Small intestine (tissue), 7 donors: Measurements from ENCODE around the gene CFAP97D1. TPM values are rescaled to one million over a fixed set of nuclear protein-coding genes. Genes with fewer than 3 reads are reported as not detected.
A peak's percentile ranks its signal among the peaks of the same experiment; 100 is the strongest.

Experiments
- DNase-seq, 2 donors: peaks; one replicate each; pipeline versions ENCODE4 v3.0.0 to v3.0.0-alpha.2; 2013
- FAIRE-seq: peaks from 2 replicates; lab custom pipeline; 2012; peaks lifted over from hg19 to GRCh38; lab: Jason Lieb, UNC
- H3K27ac ChIP-seq, 3 donors: one replicate each; pipeline ENCODE4 v1.5.1; 2013; ENCODE audit warnings: low read length in 2 of 3, mild to moderate bottlenecking in 2 of 3, control low read depth in 1 of 3, inconsistent platforms in 1 of 3, low read depth in 1 of 3, moderate library complexity in 1 of 3
- H3K27me3 ChIP-seq, 3 donors: one replicate each; pipeline ENCODE4 v1.6.1; 2013; ENCODE audit warnings: low read length in 3 of 3, inconsistent platforms in 1 of 3; ENCODE audit not compliant: control insufficient read depth in 3 of 3, insufficient read depth in 3 of 3
- H3K36me3 ChIP-seq, 3 donors: one replicate each; pipeline ENCODE4 v1.6.1; 2013; ENCODE audit warnings: low read length in 3 of 3, inconsistent platforms in 1 of 3, low read depth in 1 of 3, mild to moderate bottlenecking in 1 of 3, moderate library complexity in 1 of 3; ENCODE audit not compliant: control insufficient read depth in 3 of 3, insufficient read depth in 2 of 3
- H3K4me1 ChIP-seq, 3 donors: one replicate each; pipeline ENCODE4 v1.6.1; 2013; ENCODE audit warnings: low read length in 2 of 3, inconsistent platforms in 1 of 3, low read depth in 1 of 3, mild to moderate bottlenecking in 1 of 3, moderate library complexity in 1 of 3; ENCODE audit not compliant: control insufficient read depth in 3 of 3, insufficient read depth in 2 of 3
- H3K4me3 ChIP-seq, 3 donors: one replicate each; pipeline ENCODE4 v1.5.1; 2013; ENCODE audit warnings: low read length in 3 of 3, control low read depth in 1 of 3, inconsistent platforms in 1 of 3, low read depth in 1 of 3, mild to moderate bottlenecking in 1 of 3, moderate library complexity in 1 of 3
- H3K9me3 ChIP-seq, 2 donors: one replicate each; pipeline ENCODE4 v1.6.1; 2013; ENCODE audit warnings: low read depth in 1 of 2, low read length in 1 of 2; ENCODE audit not compliant: control insufficient read depth in 2 of 2, insufficient read depth in 1 of 2
- WGBS, 3 donors: extraction: QIAGEN DNeasy Blood & Tissue Kit; methylation state at CpG; one replicate each; pipeline ENCODE4 v1.1.7; 2013; 5-methylcytosine and 5-hydroxymethylcytosine counted together
- polyA plus RNA-seq, 4 donors: library from polyadenylated mRNA; stranded (reverse) in 3 of 4; unstranded in 1 of 4; fragments of 200-250 nt in 3 of 4; fragments of 120-200 nt in 1 of 4; gene quantifications; one replicate each; pipeline versions ENCODE4 v1.2.1 to v1.2.3, GENCODE V29; 2013
- donor health status: healthy with polysubstance abuse.
- donor health status: control.
- donor health status: control.
- donor health status: Bipolar disorder and iron deficiency.
- donor health status: healthy.

Gene CFAP97D1
- polyA plus RNA-seq, 4 donors: 0.03 TPM; not detected in 3

- Histone ChIP-seq H3K4me3 (no peak overlapping the region), H3K4me1 (no peaks in the 10 kb centered on the region), H3K36me3 (no peaks in the 10 kb centered on the region), H3K27me3 (peaks cover 0 to 20% (median 2%) of the 10 kb centered on the region in 3 donors), H3K9me3 (no peaks in the 10 kb centered on the region), H3K27ac (no peak overlapping the region)
- WGBS, 3 donors: 7 to 32% (median 27%) methylated on average over 6 of the region's 6 CpGs
- DNase-seq: no peak
- no peak for FAIRE-seq
Measured at GRCh38 chr17:43745541-43745940, 34.7 kb upstream of the CFAP97D1 start.

GRCh38 chr17:43750153-43750552 lies 30.1 kb upstream of the CFAP97D1 start:
- Histone ChIP-seq H3K27ac (no peak overlapping the region), H3K36me3 (no peaks in the 10 kb centered on the region), H3K4me3 (no peak overlapping the region), H3K9me3 (no peaks in the 10 kb centered on the region), H3K4me1 (peaks cover 0 to 3% (median 0%) of the 10 kb centered on the region in 3 donors), H3K27me3 (peaks cover 2 to 26% (median 4%) of the 10 kb centered on the region in 3 donors)
- 77 to 82% (median 80%) methylated on average over 5 of the region's 5 CpGs for WGBS, 3 donors
- DNase-seq (no peak), FAIRE-seq (no peak)

- H3K27me3 ChIP-seq: peaks cover 11 to 53% (median 20%) of the 10 kb centered on the region in 3 donors
- peaks cover 0 to 3% (median 0%) of the 10 kb centered on the region in 3 donors for H3K4me1 ChIP-seq
- H3K27ac ChIP-seq: no peak overlapping the region
- H3K9me3 ChIP-seq: no peaks in the 10 kb centered on the region
- DNase-seq (no peak), FAIRE-seq (no peak)
- no peaks in the 10 kb centered on the region for H3K36me3 ChIP-seq
- 67 to 68% (median 67%) methylated on average over 5 of the region's 5 CpGs for WGBS, 3 donors
- H3K4me3 ChIP-seq: no peak overlapping the region
Measured at GRCh38 chr17:43753493-43754129, 26.6 kb upstream of the CFAP97D1 start.

DNA sequence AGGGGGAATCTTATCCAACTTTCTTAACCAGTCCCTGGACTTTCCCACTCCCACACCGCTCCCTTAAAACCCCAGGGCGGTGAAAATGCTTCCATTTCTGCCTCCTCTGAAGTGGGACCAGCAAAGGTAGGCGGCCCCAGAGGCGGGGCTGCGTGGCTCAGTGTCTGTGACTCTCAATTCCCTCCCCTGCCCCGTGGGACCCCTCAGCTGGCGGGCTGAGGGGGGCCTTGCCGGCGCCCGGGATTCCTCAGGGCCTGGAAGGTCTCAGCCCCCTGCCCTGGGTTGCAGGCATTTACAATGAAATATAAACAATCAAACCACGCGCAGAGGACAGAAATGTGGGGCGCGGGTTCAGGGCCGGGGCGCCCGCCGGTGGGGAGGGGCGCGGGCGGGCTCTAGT lies 25.3 kb upstream of the CFAP97D1 start:
- FAIRE-seq: no peak
- Histone ChIP-seq H3K4me3 (no peak overlapping the region), H3K4me1 (peaks cover 0 to 3% (median 0%) of the 10 kb centered on the region in 3 donors), H3K9me3 (no peaks in the 10 kb centered on the region), H3K27ac (no peak overlapping the region), H3K36me3 (no peaks in the 10 kb centered on the region), H3K27me3 (peaks cover 11 to 56% (median 20%) of the 10 kb centered on the region in 3 donors)
- WGBS, 3 donors: 25 to 30% (median 29%) methylated on average over 18 to 21 of the region's 21 CpGs
- DNase-seq: no peak

- no peak overlapping the region for H3K4me3 ChIP-seq
- no peak for FAIRE-seq
- H3K4me1 ChIP-seq: peaks cover 0 to 3% (median 0%) of the 10 kb centered on the region in 3 donors
- H3K27ac ChIP-seq: no peak overlapping the region
- H3K36me3 ChIP-seq: no peaks in the 10 kb centered on the region
- DNase-seq: peak; percentile 20 to 70
- WGBS, 3 donors: 1 to 6% (median 3%) methylated on average over 39 to 60 of the region's 60 CpGs
- H3K27me3 ChIP-seq: peaks cover 11 to 56% (median 20%) of the 10 kb centered on the region in 3 donors
- H3K9me3 ChIP-seq: no peaks in the 10 kb centered on the region
Measured at GRCh38 chr17:43755389-43755875, 24.8 kb upstream of the CFAP97D1 start.

- Histone ChIP-seq H3K27me3 (peaks cover 11 to 56% (median 20%) of the 10 kb centered on the region in 3 donors), H3K4me1 (peaks cover 0 to 4% (median 3%) of the 10 kb centered on the region in 3 donors), H3K9me3 (no peaks in the 10 kb centered on the region), H3K36me3 (no peaks in the 10 kb centered on the region), H3K27ac (no peak overlapping the region), H3K4me3 (no peak overlapping the region)
- DNase-seq: no peak
- FAIRE-seq: no peak
- WGBS, 3 donors: 80 to 82% (median 82%) methylated on average over 6 of the region's 6 CpGs
Measured at GRCh38 chr17:43756201-43756600, 24.0 kb upstream of the CFAP97D1 start.

DNA sequence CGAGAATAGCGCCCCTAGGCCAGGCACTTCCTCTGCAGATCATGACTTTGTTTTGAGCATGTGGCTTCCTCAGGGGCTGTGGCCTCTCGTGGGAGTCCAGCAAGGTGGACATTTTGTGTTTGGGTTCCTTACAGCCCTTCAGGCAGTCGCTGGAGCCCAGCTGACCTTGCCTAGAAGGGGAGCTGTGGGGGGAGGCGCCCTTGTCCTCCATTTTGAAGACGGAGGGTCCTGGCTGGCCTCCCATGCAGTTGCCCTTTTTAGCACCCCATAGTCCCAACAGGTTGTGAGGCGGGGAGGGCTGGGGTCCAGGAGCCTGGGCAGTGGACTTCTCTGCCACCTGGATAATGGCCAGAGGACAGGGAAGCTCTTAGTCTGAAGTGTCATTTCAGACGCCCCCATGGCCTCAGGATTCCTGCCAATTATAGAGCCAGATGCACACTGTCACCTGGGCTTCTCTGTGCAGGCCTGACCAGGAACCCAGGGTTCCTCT lies 23.0 kb upstream of the CFAP97D1 start:
- Histone ChIP-seq H3K9me3 (no peaks in the 10 kb centered on the region), H3K27me3 (peaks cover 11 to 56% (median 20%) of the 10 kb centered on the region in 3 donors), H3K36me3 (no peaks in the 10 kb centered on the region), H3K4me3 (no peak overlapping the region), H3K27ac (no peak overlapping the region), H3K4me1 (peaks cover 0 to 4% (median 3%) of the 10 kb centered on the region in 3 donors)
- FAIRE-seq (no peak), DNase-seq (no peak)
- 67 to 82% (median 73%) methylated on average over 8 of the region's 8 CpGs for WGBS, 3 donors

- Histone ChIP-seq H3K36me3 (no peaks in the 10 kb centered on the region), H3K27ac (no peak overlapping the region), H3K4me1 (peaks cover 0 to 4% (median 3%) of the 10 kb centered on the region in 3 donors), H3K9me3 (no peaks in the 10 kb centered on the region), H3K27me3 (peaks cover 11 to 51% (median 20%) of the 10 kb centered on the region in 3 donors), H3K4me3 (no peak overlapping the region)
- 65 to 81% (median 68%) methylated on average over 6 of the region's 6 CpGs for WGBS, 3 donors
- no peak for DNase-seq
- FAIRE-seq: no peak
Measured at GRCh38 chr17:43758086-43758485, 22.1 kb upstream of the CFAP97D1 start.
